ENCODE data around the gene SNRPA.
"Not testable (repeated sequence)": the region's sequence is repeated elsewhere in the genome, so short reads cannot be mapped to it uniquely, and the experiment has no call there.

The SNRPA gene

DNA sequence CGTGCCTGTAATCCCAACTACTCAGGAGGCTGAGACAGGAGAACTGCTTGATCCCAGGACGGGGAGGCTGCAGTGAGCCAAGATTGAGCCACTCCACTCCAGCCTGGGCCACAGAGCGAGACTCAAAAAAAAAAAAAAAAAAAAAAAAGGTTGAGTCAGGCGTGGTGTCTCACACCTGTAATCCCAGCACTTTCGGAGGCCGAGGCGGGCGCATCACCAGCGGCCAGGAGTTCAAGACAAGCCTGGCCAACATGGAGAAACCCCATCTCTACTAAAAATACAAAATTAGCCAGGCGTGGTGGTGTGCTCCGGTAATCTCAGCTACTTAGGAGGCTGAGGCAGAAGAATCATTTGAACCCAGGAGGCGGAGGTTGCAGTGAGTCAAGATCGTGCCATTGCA, 15.4 kb downstream of the SNRPA start:
- H3K27ac ChIP-seq, H3K4me3 ChIP-seq: not testable (repeated sequence)

DNA sequence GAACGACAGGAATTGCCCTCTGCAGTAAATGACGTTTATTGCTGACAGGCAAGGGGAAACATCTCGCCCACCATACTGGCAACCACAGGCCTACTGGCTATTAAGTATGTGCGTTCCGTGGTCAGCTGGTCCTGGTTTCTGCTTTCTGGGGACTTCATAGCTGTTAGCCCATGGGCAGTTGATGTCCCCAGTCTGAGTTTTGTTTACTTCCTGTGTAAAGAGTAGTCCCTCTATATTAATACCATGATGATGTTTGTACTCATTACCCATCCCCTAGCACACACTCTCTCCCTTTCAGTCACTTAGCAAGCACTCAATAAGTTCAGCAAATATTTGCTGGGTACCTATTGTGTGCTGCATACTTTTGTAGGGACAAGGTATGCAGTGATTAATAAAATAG, 17.9 kb downstream of the SNRPA start:
- H3K27ac ChIP-seq, result no peak overlapping the region
- no peak overlapping the region for H3K4me3 ChIP-seq

DNA sequence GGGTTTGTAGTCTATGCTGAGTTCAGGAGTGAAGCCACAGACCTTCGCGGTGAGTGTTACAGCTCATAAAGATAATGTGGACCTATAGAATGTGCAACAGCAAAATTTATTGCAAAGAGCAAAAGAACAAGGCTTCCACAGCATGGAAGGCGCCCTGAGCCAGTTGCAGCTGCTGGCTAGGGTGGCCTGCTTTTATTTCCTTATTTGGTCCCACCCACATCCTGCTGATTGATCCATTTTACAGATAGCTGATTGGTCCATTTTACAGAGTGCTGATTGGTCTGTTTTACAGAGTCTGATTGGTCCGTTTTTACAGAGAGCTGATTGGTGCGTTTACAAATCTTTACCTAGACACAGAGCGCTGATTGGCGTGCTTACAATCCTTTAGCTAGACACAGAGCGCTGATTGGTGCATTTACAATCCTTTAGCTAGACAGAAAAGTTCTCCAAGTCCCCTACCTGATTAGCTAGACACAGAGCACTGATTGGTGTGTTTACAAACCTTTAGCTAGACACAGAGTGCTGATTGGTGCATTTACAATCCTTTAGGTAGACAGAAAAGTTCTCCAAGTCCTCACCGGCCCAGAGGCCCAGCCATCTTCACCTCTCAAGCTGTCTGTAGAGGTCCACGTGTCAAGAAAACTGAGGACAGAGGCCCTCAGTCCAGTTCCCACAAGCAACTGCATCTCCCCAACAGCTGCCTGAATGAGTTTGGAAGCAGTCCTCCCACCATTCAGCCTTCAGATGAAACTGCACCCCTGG, 20.3 kb downstream of the SNRPA start:
- H3K4me3 ChIP-seq, result not testable (repeated sequence)

GRCh38 chr19:40774916-40775631, 24.1 kb downstream of the SNRPA start, which contains the start of gene MIA:
MIA (plus strand) TSS chr19:40775521; CDS start chr19:40775543, 22 bp downstream.
- Histone ChIP-seq H3K4me3 (no peak within 1 kb of the TSS), H3K27ac (peak within 1 kb of the TSS in 7 of 21 experiments; percentile 16 to 89 (median 50))

More for the DNA sequence above, 20.3 kb downstream of the SNRPA start:
- not testable (repeated sequence) for H3K27ac ChIP-seq

DNA sequence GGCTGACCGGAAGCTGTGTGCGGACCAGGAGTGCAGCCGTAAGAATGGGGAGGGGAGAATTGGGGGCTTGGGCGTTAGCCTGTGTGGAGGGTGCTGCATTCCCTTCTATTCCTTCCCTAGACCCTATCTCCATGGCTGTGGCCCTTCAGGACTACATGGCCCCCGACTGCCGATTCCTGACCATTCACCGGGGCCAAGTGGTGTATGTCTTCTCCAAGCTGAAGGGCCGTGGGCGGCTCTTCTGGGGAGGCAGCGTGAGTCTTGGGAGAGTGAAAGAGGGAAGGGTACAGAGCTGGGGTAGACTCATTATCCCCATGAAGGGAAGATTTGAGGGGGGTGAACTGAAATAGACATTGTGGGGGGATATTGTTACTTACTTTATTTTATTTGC, 24.6 kb downstream of the SNRPA start:
- Histone ChIP-seq H3K4me3 (no peak overlapping the region), H3K27ac (peak overlapping the region in 4 of 21 experiments; percentile 30 to 58 (median 52))

DNA sequence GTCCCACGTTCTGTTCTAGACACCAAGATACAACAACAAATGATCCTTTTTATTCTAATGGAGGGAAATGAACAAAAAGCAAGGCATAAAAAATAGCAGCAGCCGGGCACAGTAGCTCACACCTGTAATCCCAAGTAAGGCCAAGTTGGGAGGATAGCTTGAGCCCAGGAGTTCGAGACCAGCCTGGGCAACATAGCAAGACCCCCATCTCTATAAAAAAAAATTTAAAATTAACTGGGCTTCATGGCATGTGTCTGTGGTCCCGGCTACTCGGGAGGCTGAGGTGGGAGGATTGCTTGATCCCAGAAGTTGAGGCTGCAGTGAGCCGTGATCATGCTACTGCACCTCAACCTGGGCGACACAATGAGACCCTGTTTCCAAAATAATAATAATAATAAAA, 25.4 kb downstream of the SNRPA start:
- H3K27ac ChIP-seq, result peak overlapping the region in 11 of 21 experiments; percentile 89 to 99 (median 93)

DNA sequence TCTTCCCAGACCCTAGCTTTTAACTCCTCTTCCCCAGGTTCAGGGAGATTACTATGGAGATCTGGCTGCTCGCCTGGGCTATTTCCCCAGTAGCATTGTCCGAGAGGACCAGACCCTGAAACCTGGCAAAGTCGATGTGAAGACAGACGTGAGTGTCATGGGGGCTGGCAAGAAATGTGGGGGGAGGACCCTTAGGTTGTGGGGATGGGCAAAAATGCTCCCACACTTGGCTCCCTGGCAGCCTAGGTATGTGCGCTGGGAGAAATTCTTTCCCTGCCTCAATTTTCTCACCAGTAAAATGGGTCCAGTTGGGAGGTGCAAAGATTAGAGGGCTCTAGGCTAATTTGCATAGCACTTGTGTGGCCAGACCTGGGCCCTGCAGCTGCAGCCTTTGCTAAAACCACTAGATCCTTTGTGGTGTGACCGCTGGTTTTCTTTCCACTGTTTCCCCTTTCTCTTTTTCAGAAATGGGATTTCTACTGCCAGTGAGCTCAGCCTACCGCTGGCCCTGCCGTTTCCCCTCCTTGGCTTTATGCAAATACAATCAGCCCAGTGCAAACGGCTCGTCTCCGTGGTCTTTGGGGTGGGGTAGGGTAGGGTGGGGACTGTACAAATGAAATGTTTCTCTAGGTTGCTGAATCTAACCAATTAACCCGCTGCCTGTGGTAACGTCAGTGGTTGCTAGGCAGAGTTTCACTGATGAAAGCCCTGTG, 26.1 kb downstream of the SNRPA start:
- Histone ChIP-seq H3K27ac (peak overlapping the region; percentile 68 to 99 (median 94)), H3K4me3 (peak overlapping the region; percentile 53 to 83 (median 71))

More for the DNA sequence above, 25.4 kb downstream of the SNRPA start:
- H3K4me3 ChIP-seq, result no peak overlapping the region

DNA sequence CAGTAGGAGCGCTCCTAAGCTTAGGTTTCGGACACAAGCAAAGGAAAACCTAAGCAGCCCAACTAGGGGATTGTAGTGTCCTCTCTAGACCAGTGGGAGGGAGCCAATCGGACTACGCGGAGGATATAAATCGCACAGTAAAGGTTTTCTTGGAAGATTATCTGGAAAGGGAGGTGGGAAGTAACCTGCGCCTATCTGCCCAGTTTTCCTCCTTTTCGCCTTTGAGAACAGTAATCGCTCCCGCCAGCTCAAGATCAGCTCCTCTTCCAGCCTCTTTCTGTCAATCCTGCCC, 26.6 kb downstream of the SNRPA start:
- Histone ChIP-seq H3K4me3 (peak overlapping the region; percentile 53 to 83 (median 71)), H3K27ac (peak overlapping the region; percentile 68 to 99 (median 94))

DNA sequence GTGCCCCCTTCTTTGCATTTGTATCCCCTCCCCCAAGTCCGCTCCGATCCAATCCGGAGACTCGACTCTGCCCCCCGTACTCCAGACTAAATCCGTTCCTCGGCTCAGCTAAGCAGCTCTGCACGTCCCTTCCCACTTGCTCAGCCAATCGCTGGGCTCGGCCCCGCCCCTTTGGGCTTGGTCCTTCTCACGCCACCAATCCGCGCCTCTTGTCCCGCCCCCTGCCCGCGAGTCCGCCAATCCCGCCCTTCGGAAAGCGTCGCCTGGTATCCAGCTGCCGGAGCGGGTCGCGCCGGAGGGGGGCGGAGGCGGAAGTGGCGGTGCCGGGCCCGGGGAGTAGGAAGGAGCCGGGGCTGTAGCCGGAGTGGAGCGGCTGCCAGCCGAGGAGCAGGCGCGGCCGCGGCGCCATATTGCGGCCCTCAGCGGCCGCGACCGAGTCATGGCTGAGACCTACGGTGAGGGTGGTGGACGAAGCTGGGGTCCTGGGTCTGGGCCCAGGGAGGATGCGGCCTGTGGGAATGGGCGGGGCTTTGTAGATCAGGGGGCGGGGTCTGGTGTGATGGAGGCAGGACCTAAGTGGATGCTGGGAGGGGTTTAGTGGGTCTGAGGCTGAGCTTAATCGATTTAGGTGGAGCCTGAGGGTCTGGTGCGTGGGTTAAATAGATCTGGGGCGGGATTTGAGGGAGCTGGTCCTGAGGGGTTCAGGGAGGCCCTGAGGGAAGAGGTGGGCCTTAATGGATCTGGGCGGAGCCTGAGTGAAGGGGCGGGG, 27.1 kb downstream of the SNRPA start, which contains the start of gene RAB4B:
Gene RAB4B (plus strand): TSS at position 311 of the 769 bp plus-strand sequence. CDS start 129 bp downstream, at position 440.
- H3K27ac ChIP-seq, result peak within 1 kb of the TSS; percentile 68 to 99 (median 94)
- peak within 1 kb of the TSS; percentile 53 to 83 (median 71) for H3K4me3 ChIP-seq

- H3K4me3 ChIP-seq, result peak overlapping the region; percentile 53 to 83 (median 71)
- peak overlapping the region in 19 of 21 experiments; percentile 84 to 99 (median 94) for H3K27ac ChIP-seq
These were observed 27.8 kb downstream of the SNRPA start for GRCh38 chr19:40778706-40779284.

- Histone ChIP-seq H3K4me3 (no peak overlapping the region), H3K27ac (no peak overlapping the region)
These were observed 29.6 kb downstream of the SNRPA start for GRCh38 chr19:40780582-40780981.

DNA sequence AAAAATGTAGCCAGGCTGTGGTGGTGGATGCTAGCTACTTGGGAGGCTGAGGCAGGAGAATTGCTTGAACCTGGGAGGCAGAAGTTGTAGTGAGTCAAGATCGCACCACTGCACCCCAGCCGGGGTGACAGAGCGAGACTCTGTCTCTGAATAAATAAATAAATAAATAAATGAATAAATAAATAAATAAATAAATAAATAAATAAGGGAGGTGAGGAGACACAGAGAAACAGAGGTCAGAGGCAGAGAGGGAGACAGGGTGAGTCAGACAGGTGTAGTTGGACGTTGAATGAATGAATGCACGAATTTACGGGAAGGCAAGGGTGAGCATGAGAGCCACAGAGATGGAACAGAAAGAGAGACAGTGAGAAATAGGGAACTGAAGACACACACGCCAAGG, 30.1 kb downstream of the SNRPA start:
- no peak overlapping the region for H3K4me3 ChIP-seq
- no peak overlapping the region for H3K27ac ChIP-seq

- Histone ChIP-seq H3K4me3 (no peak overlapping the region), H3K27ac (no peak overlapping the region)
These were observed 32.7 kb downstream of the SNRPA start for GRCh38 chr19:40783711-40784110.

DNA sequence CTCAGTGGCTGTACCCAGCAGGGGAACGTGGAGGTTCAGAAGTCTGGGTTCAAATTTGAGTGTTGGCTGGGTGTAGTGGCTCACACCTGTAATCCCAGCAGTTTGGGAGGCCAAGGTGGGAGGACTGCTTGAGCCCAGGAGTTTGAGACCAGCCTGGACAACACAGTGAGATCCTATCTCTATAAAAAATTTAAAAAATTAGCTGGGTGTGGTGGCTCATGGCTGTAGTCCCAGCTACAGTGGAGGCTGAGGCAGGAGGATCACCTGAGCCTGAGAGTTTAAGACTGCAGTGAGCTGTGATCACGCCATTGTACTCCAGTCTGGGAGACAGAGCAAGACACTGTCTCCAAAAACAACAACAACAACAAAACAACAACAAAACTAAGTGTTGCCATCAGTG, 33.1 kb downstream of the SNRPA start:
- H3K27ac ChIP-seq, H3K4me3 ChIP-seq: not testable (repeated sequence)

- Histone ChIP-seq H3K4me3 (no peak overlapping the region), H3K27ac (no peak overlapping the region)
These were observed 34.5 kb downstream of the SNRPA start for GRCh38 chr19:40785526-40785925.

- H3K27ac ChIP-seq, result peak overlapping the region in 1 of 21 experiments; percentile 34
- H3K4me3 ChIP-seq, result no peak overlapping the region
These were observed 35.3 kb downstream of the SNRPA start for GRCh38 chr19:40786060-40787037.

GRCh38 chr19:40791349-40791748, 40.3 kb downstream of the SNRPA start:
- H3K4me3 ChIP-seq, result no peak overlapping the region

GRCh38 chr19:40791996-40792395, 41.0 kb downstream of the SNRPA start:
- H3K27ac ChIP-seq, result peak overlapping the region in 1 of 21 experiments; percentile 9
- no peak overlapping the region for H3K4me3 ChIP-seq

More at GRCh38 chr19:40791349-40791748, 40.3 kb downstream of the SNRPA start:
- no peak overlapping the region for H3K27ac ChIP-seq

Data from skin epidermis (tissue), 12 donors.